HG03457 (cell line): ENCODE results near the gene CGNL1.

ENCODE experiments used
- ATAC-seq: cut with Tn5 transposase; IDR thresholded peaks from one replicate; pipeline ENCODE4 v1.9.1; 2021; ENCODE audit warnings: moderate number of reproducible peaks; ENCODE audit not compliant: unreplicated experiment

CGNL1 gene

GRCh38 chr15:57565311-57565710 is 189.0 kb downstream of the CGNL1 start:
- no peak for ATAC-seq

GRCh38 chr15:57566834-57567233 is 190.5 kb downstream of the CGNL1 start:
- ATAC-seq, result no peak

GRCh38 chr15:57567891-57568290 is 191.6 kb downstream of the CGNL1 start:
- no peak for ATAC-seq

- no peak for ATAC-seq
These were observed 192.0 kb downstream of the CGNL1 start for GRCh38 chr15:57568299-57568698.

- ATAC-seq, result no peak
These were observed 194.0 kb downstream of the CGNL1 start for GRCh38 chr15:57570340-57570739.

GRCh38 chr15:57570994-57571393 is 194.7 kb downstream of the CGNL1 start:
- ATAC-seq, result no peak

- no peak for ATAC-seq
These were observed 195.4 kb downstream of the CGNL1 start for GRCh38 chr15:57571725-57572124.

GRCh38 chr15:57572468-57572867 is 196.2 kb downstream of the CGNL1 start:
- ATAC-seq, result no peak

- no peak for ATAC-seq
These were observed 196.8 kb downstream of the CGNL1 start for GRCh38 chr15:57573151-57573550.

GRCh38 chr15:57575363-57575762 is 199.1 kb downstream of the CGNL1 start:
- ATAC-seq, result no peak

- no peak for ATAC-seq
These were observed 202.1 kb downstream of the CGNL1 start for GRCh38 chr15:57578288-57578900.

- ATAC-seq, result no peak
These were observed 204.1 kb downstream of the CGNL1 start for GRCh38 chr15:57580428-57580827.

GRCh38 chr15:57580866-57581265 is 204.6 kb downstream of the CGNL1 start:
- ATAC-seq, result no peak

GRCh38 chr15:57582090-57582489 is 205.8 kb downstream of the CGNL1 start:
- ATAC-seq, result no peak

- no peak for ATAC-seq
These were observed 207.0 kb downstream of the CGNL1 start for GRCh38 chr15:57583282-57583681.

GRCh38 chr15:57583720-57584119 is 207.4 kb downstream of the CGNL1 start:
- no peak for ATAC-seq

- ATAC-seq, result no peak
These were observed 210.5 kb downstream of the CGNL1 start for GRCh38 chr15:57586661-57587424.

- no peak for ATAC-seq
These were observed 213.0 kb downstream of the CGNL1 start for GRCh38 chr15:57589281-57589680.

GRCh38 chr15:57589754-57590153 is 213.4 kb downstream of the CGNL1 start:
- ATAC-seq, result no peak

GRCh38 chr15:57591237-57591821 is 215.0 kb downstream of the CGNL1 start:
- ATAC-seq, result no peak

- ATAC-seq, result no peak
These were observed 215.6 kb downstream of the CGNL1 start, which contains the start of gene MYZAP for GRCh38 chr15:57591822-57592367. MYZAP (plus strand) TSS chr15:57591904; CDS start chr15:57592035, 131 bp downstream.

- no peak for ATAC-seq
These were observed 216.1 kb downstream of the CGNL1 start for GRCh38 chr15:57592426-57592825.
